Stimulated activated CD4-positive, alpha-beta T cell treated with anti-CD3 and anti-CD28 coated beads, Interleukin-1b, Interleukin-23, amount 100 ng/mL, for 4 hours (primary cell): ENCODE measurements around the gene REC8.
A peak's percentile ranks its signal among the peaks of the same experiment; 100 is the strongest.

Experiments used
- DNase-seq, 2 donors: peaks; one replicate each; pipeline ENCODE4 v3.0.0-alpha.2; 2020; ENCODE audit warnings: low read depth in 2 of 2

Gene REC8

GRCh38 chr14:24171422-24172260, at the start of gene REC8:
Gene REC8, plus strand, starts transcription at chr14:24172080. Its CDS starts 473 bp downstream, at chr14:24172553.
- DNase-seq: peak in 1 of 2 donors; percentile 46

DNA sequence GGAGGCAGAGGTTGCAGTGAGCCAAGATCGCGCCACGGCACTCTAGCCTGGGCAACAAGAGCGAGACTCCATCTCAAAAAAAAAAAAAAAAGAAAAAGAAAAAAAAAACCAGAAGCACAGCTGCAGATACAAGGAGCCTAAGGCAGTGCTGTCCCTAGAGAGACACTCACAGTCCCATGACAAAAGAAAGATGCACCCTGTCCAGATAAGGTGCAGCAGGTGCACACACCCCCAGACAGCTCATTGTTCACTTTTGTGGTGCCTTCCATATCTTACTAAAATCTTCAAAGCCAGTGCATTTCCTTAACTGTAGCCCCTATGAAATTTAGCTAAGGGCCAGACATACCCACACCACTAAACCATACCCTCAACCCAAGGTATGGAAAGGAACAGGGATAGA, 49.5 kb upstream of the REC8 start:
- DNase-seq: no peak

GRCh38 chr14:24122898-24123297, 49.0 kb upstream of the REC8 start:
- no peak for DNase-seq

DNA sequence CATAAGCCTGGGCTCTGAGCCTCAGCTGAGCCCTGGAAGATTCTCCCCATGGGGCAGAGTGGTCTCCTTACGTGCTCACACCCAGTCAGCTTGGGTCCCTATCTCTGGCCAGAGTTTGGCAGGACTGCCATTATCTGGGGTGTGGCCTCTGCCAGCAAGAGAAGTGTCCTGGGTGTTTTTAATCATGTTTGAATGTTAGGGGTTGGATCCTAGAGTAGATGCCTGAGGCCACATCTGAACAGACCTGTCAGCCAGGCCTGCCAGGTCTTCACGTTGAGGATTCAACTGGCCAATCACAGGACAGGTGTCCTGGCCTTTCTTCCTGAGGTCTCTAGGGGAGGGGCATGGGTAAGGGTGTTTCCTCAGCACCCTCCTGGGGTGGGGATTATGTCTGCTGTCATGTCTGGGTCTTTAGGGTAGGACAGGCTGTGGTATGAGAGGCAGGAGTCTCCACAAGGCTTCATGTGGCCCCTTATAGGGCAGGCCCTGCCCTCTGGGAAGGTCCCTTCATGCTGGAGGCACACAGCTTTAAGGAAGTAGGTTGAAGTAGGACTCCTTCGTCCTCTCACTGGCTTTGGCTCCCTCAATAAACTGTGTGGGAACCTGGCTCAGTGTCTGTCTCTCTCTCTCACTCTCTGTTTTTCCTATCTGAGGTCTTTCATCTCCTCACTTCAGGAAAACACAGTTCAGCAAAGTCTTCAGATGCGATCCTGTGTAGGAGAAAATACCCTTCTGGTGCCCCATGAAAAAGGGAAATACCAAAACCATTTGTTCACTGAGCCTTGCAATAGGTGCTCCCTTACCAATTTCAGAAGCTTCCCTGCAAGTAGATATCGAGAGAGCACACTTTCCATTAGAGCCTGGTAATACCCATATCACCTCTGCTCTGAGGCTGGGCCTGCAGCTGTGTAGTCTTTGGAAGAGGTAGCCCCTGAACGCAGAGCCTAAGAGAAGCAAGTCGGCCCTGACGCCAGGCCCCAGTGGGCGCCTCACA, 48.2 kb upstream of the REC8 start:
- no peak for DNase-seq

GRCh38 chr14:24126939-24127338, 44.9 kb upstream of the REC8 start:
- DNase-seq: no peak

DNA sequence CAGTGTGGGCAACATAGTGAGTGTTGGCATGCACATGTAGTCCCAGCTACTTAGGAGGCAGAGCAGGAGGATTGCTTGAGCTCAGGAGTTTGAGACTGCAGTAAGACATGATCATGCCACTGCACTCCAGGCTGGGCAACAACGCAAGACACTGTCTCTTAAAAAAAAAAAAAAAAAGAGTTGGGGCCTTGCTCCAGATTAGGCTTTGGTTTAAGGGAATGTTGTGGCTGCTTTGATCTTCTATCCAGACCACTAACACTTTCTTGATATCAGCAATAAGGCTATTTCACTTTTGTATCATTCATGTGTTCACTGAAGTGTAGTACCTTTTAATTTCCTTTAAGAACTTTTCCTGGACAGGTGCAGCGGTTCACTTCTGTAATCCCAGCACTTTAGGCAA, 44.2 kb upstream of the REC8 start:
- DNase-seq: no peak

GRCh38 chr14:24129410-24129998, 42.4 kb upstream of the REC8 start:
- no peak for DNase-seq

DNA sequence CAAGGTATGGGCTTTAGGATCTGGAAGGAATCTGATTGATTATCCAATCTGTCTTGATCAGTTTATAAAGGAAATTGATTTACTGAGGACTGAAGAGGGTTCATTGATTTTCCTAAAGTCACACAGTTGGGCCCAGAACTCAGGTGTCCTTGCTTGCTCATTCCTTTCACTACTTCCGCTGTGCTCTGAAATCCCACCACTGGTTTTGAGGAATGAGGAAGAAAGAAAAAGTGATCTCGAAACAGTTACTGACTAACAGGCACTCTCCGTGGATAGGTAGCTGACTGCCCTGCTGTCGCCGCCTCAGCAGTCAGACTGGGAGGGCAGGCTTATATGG, 41.5 kb upstream of the REC8 start, which contains the start of gene FITM1:
FITM1 (plus strand) TSS at position 280 of the 337 bp plus-strand sequence. CDS start 905 bp downstream, outside the sequence.
- DNase-seq: no peak

DNA sequence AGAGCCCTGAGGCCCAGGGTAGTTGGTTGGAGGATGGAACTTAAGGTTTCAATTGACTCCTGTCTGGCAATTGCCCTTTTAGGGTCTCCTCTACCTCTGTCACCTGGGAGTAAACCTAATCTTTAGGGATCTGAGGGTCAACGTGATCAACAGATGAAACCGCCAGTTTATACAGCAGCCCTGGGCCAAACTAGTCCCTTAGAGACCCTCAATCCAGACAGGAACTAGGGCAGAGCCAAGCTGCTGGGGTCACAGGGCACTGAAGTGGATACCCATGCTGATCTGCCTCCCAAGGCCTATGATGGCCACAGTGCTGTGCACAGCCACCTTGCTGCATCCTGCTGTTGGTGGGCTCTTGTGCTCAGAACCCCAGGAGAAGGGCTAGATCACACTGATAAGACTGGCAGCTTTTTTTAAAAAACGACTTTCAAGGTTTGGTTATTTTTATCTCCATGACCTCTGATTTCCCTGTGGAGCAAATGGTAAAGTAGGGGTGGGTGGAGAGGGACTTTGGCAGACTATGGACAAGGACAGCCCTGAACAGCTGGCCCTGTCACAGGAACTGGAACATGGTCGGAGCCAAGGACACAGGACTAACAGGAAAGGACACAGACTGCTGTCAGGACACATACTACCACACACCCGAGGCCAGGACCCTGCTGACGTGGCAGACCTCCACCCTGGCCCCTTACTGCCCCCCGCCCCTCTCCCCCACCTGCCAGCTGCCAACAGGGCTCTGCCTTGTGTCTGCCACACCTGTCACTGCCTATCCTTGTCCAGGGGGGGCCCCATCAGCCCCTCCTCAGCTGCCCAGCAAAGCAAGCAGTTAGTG, 40.9 kb upstream of the REC8 start:
- DNase-seq: no peak

- DNase-seq: no peak
These were observed 40.3 kb upstream of the REC8 start for GRCh38 chr14:24131549-24131966.

- peak in 1 of 2 donors; percentile 27 for DNase-seq
These were observed 39.7 kb upstream of the REC8 start for GRCh38 chr14:24132061-24132685.

GRCh38 chr14:24132976-24133375, 38.9 kb upstream of the REC8 start:
- DNase-seq: no peak

- no peak for DNase-seq
These were observed 38.1 kb upstream of the REC8 start for GRCh38 chr14:24133735-24134134.

DNA sequence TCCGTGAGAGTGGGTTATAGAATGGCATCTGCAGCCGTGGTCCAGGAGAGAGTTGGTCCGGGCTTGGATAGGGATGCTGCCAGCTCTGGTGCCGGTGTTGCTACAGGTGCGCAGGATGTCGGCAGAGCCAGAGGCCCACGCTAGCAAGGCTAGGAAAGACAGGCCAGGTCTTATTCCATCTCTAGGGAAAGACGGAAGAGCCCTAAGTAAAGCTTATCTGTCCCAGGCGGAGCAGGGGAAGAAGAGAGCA, 36.4 kb upstream of the REC8 start:
- no peak for DNase-seq

DNA sequence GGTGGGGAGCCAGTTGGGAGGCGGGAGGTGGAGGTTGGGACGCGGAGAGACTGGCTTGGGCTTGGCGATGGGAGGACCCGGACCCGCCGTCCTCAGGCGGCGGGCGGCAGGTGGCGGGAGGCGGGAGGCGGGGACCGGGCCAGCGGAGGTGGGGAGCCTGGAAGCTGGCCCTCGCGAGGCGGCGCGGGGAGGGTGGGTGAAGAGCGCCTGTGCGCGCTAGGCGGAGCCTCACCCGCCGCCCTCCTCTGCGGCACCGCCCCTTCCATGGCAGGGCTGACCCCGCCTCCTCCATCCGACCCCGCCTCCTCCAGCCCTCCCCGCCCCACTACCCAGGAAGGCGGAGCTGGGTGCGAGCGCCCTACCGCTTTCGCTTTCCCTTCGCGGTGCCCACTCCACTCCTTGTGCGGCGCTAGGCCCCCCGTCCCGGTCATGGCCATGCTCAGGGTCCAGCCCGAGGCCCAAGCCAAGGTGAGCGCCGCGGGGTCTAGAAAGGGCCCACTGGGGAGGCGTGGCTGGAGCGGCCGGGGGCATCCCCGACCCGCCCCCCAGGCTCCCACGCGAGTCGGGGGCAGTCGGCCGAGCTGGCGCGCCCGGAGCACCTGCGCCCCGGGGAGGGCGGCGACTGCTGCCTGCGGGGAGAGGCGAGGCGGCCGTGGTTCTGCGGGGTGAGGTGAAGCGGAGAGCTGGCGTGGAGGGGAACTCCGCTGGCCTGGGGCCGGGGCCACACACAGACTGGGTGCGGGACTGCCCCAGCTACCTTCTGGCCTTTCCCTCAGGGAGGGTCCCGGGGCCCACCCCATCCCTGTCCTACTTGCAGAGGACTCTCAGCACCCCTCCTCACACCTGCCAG, 35.8 kb upstream of the REC8 start, which contains the start of gene PSME1:
PSME1 (plus strand) TSS at position 361 of the 850 bp plus-strand sequence; CDS start at position 430, 69 bp downstream.
- peak; percentile 94 for DNase-seq

GRCh38 chr14:24136684-24137528, 35.0 kb upstream of the REC8 start:
- DNase-seq: no peak

DNA sequence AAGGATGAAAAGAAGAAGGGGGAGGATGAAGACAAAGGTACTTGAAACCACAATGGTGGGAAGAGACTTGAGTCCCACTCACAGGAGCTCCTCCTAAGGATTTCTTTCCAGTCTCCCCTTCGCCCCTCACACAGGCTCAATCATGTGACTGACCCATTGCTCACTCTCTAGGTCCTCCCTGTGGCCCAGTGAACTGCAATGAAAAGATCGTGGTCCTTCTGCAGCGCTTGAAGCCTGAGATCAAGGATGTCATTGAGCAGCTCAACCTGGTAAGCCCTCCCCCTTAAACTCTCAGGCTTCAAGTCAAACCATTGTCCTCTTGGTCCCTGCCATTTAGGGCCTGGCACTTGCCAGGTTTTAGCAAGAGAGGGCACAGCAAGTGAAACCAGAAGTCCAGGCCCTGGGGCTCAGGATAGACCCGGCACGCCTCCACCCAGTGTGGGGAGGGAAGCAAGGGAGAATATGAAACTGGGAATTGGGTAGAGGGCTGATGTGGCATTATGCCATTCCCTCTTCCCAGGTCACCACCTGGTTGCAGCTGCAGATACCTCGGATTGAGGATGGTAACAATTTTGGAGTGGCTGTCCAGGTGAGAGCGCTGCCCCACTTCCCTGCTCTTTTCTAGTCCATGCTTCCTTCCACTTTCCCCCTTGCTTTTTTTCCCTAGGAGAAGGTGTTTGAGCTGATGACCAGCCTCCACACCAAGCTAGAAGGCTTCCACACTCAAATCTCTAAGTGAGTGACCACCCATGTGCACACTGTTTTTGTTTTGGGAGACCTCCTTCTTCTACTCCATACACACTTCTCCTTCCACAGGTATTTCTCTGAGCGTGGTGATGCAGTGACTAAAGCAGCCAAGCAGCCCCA, 34.1 kb upstream of the REC8 start:
- DNase-seq: no peak
